Tracheal epithelial cell (primary cell): ENCODE measurements around the gene PDPK1. TPM values are rescaled to one million over a fixed set of nuclear protein-coding genes. Genes with fewer than 3 reads are reported as not detected.

Experiments
- total RNA-seq: library from RNA; depleted of rRNA; stranded (reverse); fragments of >200 nt; gene quantifications from 2 replicates; pipeline ENCODE4 v1.2.1, GENCODE V29; 2014

The PDPK1 gene
- 22.2 and 24.1 TPM in 2 replicates for total RNA-seq

GRCh38 chr16:2537451-2538379, at the start of gene PDPK1:
Gene PDPK1, plus strand, starts transcription at chr16:2538021. Its CDS starts 92 bp downstream, at chr16:2538113.

GRCh38 chr16:2513405-2514332, 24.2 kb upstream of the PDPK1 start, which contains the start of gene ATP6V0C:
Gene ATP6V0C, plus strand, starts transcription at chr16:2513952. Its CDS starts 152 bp downstream, at chr16:2514104.

GRCh38 chr16:2520097-2520783, 17.6 kb upstream of the PDPK1 start, which contains the start of gene AMDHD2:
Gene AMDHD2, plus strand, starts transcription at chr16:2520371. Its CDS starts 88 bp downstream, at chr16:2520459.

GRCh38 chr16:2531371-2531695, 6.5 kb upstream of the PDPK1 start, which contains the start of gene CEMP1:
Gene CEMP1, minus strand, starts transcription at chr16:2531408. Its CDS starts 335 bp downstream, at chr16:2531073.

Other genes with a start within 250 kb of the PDPK1 start
- gene ABCA3, start 197.3 kb upstream of the PDPK1 start, total RNA-seq, result 0.43 and 3.9 TPM in 2 replicates
- gene CCNF, start 108.6 kb upstream of the PDPK1 start, total RNA-seq, result 3.0 and 7.2 TPM in 2 replicates
- gene TEDC2, start 77.9 kb upstream of the PDPK1 start, total RNA-seq, result 0.85 and 1.7 TPM in 2 replicates
- 0.24 TPM in 1 of 2 replicates, not detected in the other for gene NTN3, start 66.7 kb upstream of the PDPK1 start, total RNA-seq
- gene TBC1D24, start 62.9 kb upstream of the PDPK1 start, total RNA-seq, result 5.5 TPM in 2 replicates
- 6.3 and 8.5 TPM in 2 replicates for gene ATP6V0C, start 24.1 kb upstream of the PDPK1 start, total RNA-seq
- gene AMDHD2, start 17.6 kb upstream of the PDPK1 start, total RNA-seq, result 17.9 and 28.2 TPM in 2 replicates
- 1.3 TPM in 1 of 2 replicates, not detected in the other for gene CEMP1, start 6.6 kb upstream of the PDPK1 start, total RNA-seq
- gene KCTD5, start 144.5 kb downstream of the PDPK1 start, total RNA-seq, result 27.5 and 37.8 TPM in 2 replicates
- gene PRSS27, start 182.2 kb downstream of the PDPK1 start, total RNA-seq, result under 0.01 and 0.96 TPM in 2 replicates
- gene SRRM2, start 214.6 kb downstream of the PDPK1 start, total RNA-seq, result 36.4 and 60.5 TPM in 2 replicates
- 382 and 420 TPM in 2 replicates for gene ELOB, start 239.3 kb downstream of the PDPK1 start, total RNA-seq
- not detected in 2 replicates for gene PRSS33, start 249.5 kb downstream of the PDPK1 start, total RNA-seq